ENCODE data around the gene CCDC159. TPM values are rescaled to one million over a fixed set of nuclear protein-coding genes. Genes with fewer than 3 reads are reported as not detected.
A peak's percentile ranks its signal among the peaks of the same experiment; 100 is the strongest.

CCDC159 gene
- total RNA-seq, 6 experiments from 2014 or later: 8.4 to 27.9 (median 23.4) TPM

- no peak for DNase-seq
- TF ChIP-seq, protein P1, sequence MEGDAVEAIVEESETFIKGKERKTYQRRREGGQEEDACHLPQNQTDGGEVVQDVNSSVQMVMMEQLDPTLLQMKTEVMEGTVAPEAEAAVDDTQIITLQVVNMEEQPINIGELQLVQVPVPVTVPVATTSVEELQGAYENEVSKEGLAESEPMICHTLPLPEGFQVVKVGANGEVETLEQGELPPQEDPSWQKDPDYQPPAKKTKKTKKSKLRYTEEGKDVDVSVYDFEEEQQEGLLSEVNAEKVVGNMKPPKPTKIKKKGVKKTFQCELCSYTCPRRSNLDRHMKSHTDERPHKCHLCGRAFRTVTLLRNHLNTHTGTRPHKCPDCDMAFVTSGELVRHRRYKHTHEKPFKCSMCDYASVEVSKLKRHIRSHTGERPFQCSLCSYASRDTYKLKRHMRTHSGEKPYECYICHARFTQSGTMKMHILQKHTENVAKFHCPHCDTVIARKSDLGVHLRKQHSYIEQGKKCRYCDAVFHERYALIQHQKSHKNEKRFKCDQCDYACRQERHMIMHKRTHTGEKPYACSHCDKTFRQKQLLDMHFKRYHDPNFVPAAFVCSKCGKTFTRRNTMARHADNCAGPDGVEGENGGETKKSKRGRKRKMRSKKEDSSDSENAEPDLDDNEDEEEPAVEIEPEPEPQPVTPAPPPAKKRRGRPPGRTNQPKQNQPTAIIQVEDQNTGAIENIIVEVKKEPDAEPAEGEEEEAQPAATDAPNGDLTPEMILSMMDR (IDR thresholded peaks at IDR 0.05): no peak
- no peak for TF ChIP-seq POLR2A (IDR thresholded peaks at IDR 0.05)
- WGBS (ENCODE audit: insufficient coverage, low coverage, low lambda C conversion rate, missing lambda C conversion rate): 80% methylated on average over 1 of the region's 5 CpGs
- H3K4me3 ChIP-seq: no peak overlapping the region
- H3K4me1 ChIP-seq: peaks cover 0 to 18% (median 3%) of the 10 kb centered on the region in 4 donors
- ATAC-seq: no peak
- H3K9me3 ChIP-seq: no peaks in the 10 kb centered on the region
- H3K27ac ChIP-seq: no peak overlapping the region
- H3K27me3 ChIP-seq: no peaks in the 10 kb centered on the region
- no peaks in the 10 kb centered on the region for H3K36me3 ChIP-seq
- intact Hi-C loops (cut with DNase I): no loop called here
Measured at GRCh38 chr19:11364935-11365334, 18.6 kb downstream of the CCDC159 start.

DNA sequence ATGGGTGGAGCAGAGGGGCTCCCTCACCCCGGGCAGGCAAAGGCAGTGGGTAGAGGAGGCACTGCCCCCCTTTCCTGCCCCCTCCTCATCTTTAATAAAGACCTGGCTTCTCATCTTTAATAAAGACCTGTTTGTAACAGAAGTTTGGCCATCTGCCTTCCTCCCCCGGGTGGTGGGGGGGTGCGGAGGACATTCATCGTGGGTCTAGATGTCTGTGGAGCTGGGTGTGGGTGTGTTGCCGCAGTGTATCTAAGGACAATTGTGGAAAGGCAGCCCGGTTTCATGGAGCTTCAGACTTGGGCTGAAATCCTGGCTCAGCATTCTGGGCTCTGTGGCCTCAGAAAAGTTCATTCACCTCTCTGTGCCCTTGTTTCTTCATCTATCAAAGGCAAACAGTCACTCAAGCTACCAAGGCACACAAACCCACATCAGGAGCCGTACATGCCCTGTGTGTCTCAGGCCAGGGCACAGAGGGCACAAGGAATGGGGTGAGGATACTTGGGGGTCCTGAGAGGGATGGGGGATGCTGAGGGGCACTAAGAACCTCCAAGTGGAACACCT, 19.3 kb downstream of the CCDC159 start:
- H3K9me3 ChIP-seq: no peaks in the 10 kb centered on the region
- H3K27ac ChIP-seq: no peak overlapping the region
- ATAC-seq (peak in 1 of 4 donors; percentile 57), DNase-seq (no peak)
- no peaks in the 10 kb centered on the region for H3K36me3 ChIP-seq
- TF ChIP-seq POLR2A (IDR thresholded peaks at IDR 0.05): no peak
- TF ChIP-seq, protein P1 (IDR thresholded peaks at IDR 0.05): no peak
- H3K4me1 ChIP-seq: peaks cover 0 to 18% (median 3%) of the 10 kb centered on the region in 4 donors
- WGBS (ENCODE audit: insufficient coverage, low coverage, low lambda C conversion rate, missing lambda C conversion rate): 35% methylated on average over 4 of the region's 7 CpGs
- intact Hi-C loops (cut with DNase I): no loop called here
- no peaks in the 10 kb centered on the region for H3K27me3 ChIP-seq
- H3K4me3 ChIP-seq: no peak overlapping the region

GRCh38 chr19:11367528-11367927, 21.2 kb downstream of the CCDC159 start:
- no peaks in the 10 kb centered on the region for H3K9me3 ChIP-seq
- no peak overlapping the region for H3K4me3 ChIP-seq
- no peak overlapping the region for H3K27ac ChIP-seq
- 71% methylated on average over 1 of the region's 2 CpGs for WGBS (ENCODE audit: insufficient coverage, low coverage, low lambda C conversion rate, missing lambda C conversion rate)
- no peaks in the 10 kb centered on the region for H3K27me3 ChIP-seq
- H3K4me1 ChIP-seq: peaks cover 0 to 7% (median 0%) of the 10 kb centered on the region in 4 donors
- intact Hi-C loops (cut with DNase I): no loop called here
- H3K36me3 ChIP-seq: no peaks in the 10 kb centered on the region
- TF ChIP-seq POLR2A (IDR thresholded peaks at IDR 0.05): no peak
- TF ChIP-seq, protein P1 (IDR thresholded peaks at IDR 0.05): no peak
- DNase-seq (no peak), ATAC-seq (no peak)

DNA sequence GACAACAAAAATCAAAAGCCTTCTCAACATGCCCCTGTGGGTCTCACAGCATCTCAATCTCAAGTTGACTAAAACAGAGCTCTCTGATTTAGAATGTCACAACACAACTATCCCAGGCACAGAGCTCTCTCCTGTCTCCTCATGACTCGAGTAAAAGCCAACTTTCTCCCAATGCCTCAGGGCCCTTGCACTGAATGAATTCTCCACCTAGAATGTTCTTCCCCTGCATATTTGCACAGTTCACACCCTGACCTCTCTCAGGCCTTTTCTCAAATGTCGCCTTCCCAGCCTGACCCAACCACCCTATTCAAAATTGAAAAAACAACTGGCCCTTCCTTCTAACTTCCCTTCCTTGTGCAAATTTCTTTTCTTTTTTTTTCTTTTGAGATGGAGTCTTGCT, 24.4 kb downstream of the CCDC159 start:
- H3K9me3 ChIP-seq: no peaks in the 10 kb centered on the region
- H3K27ac ChIP-seq: no peak overlapping the region
- DNase-seq: no peak
- H3K27me3 ChIP-seq: no peaks in the 10 kb centered on the region
- no peak overlapping the region for H3K4me3 ChIP-seq
- TF ChIP-seq, protein P1 (IDR thresholded peaks at IDR 0.05): no peak
- TF ChIP-seq POLR2A (IDR thresholded peaks at IDR 0.05): no peak
- no peaks in the 10 kb centered on the region for H3K36me3 ChIP-seq
- ATAC-seq: no peak
- intact Hi-C loops (cut with DNase I): no loop called here
- 90% methylated on average over 2 of the region's 2 CpGs for WGBS (ENCODE audit: insufficient coverage, low coverage, low lambda C conversion rate, missing lambda C conversion rate)
- peaks cover 0 to 10% (median 4%) of the 10 kb centered on the region in 4 donors for H3K4me1 ChIP-seq

Data from right lobe of liver (tissue), 6 donors.